Sigmoid colon (tissue), 4 donors: ENCODE results near the gene TMEM255A.

ENCODE experiments used
- CTCF ChIP-seq, 4 experiments: fragments of 450-650 bp in 3 of 4; fragments of 200-600 bp in 1 of 4; IDR thresholded peaks; one replicate each; pipeline ENCODE4 v1.5.1; 2016 to 2019; ENCODE audit warnings: antibody characterized with exemption in 4 of 4, mild to moderate bottlenecking in 3 of 4, moderate library complexity in 2 of 4
- EP300 ChIP-seq, 4 donors: sonication (generic); formaldehyde crosslinking; IDR thresholded peaks; one replicate each; pipeline ENCODE4 v1.6.1; 2017; ENCODE audit warnings: antibody characterized with exemption in 4 of 4
- POLR2A ChIP-seq, 2 donors: fragments of 450-650 bp; IDR thresholded peaks; one replicate each; pipeline ENCODE4 v1.6.1; 2016; ENCODE audit warnings: antibody characterized with exemption in 2 of 2, mild to moderate bottlenecking in 2 of 2, moderate library complexity in 2 of 2

- TF ChIP-seq CTCF (IDR thresholded peaks at IDR 0.05) (no peak), POLR2A (IDR thresholded peaks at IDR 0.05) (no peak), EP300 (IDR thresholded peaks at IDR 0.05) (no peak)
These were observed 21.1 kb upstream of the TMEM255A start for GRCh38 chrX:120332394-120332793.
